Measurements from ENCODE around the gene TSPAN4. TPM values are rescaled to one million over a fixed set of nuclear protein-coding genes. Genes with fewer than 3 reads are reported as not detected.

TSPAN4 gene
- total and polyA plus RNA-seq, 3 experiments from 2014 or later: 4.4 to 9.4 (median 8.8) TPM

- peaks cover 4% of the 10 kb centered on the region for H3K36me3 ChIP-seq (ENCODE audit: insufficient read depth, low read length)
- Mint-ChIP-seq H3K4me1 (peaks cover 12 to 26% (median 14%) of the 10 kb centered on the region in 3 donors), H3K36me3 (peaks cover 0 to 18% (median 0%) of the 10 kb centered on the region in 3 donors), H3K27ac (peak overlapping the region; percentile 90 to 98 (median 95)), H3K9me3 (no peaks in the 10 kb centered on the region), H3K27me3 (no peaks in the 10 kb centered on the region), H3K4me3 (peak overlapping the region; percentile 91 to 94 (median 92))
- H3K9me3 ChIP-seq (ENCODE audit: low read length): no peaks in the 10 kb centered on the region
- CTCF ChIA-PET: interaction anchor here (0.8 to 1.3 kb wide), 3 partner anchors 15 to 242 kb away, joined by 3 read pairs; no protein-coding TSS in a partner anchor
- no peaks in the 10 kb centered on the region for H3K27me3 ChIP-seq (ENCODE audit: insufficient read depth, low read length, poor library complexity, severe bottlenecking)
- POLR2A ChIA-PET: interaction anchor here (0.6 to 2.5 kb wide), 6 partner anchors 12 to 283 kb away, joined by 3 to 8 read pairs (median 5); partner anchors contain the start of genes PNPLA2, RPLP2 and TALDO1
- peak overlapping the region; percentile 86 for H3K27ac ChIP-seq (ENCODE audit: low read depth, low read length)
- H3K4me3 ChIP-seq (ENCODE audit: low read length): peak overlapping the region; percentile 92
- H3K4me1 ChIP-seq (ENCODE audit: insufficient read depth, low read length): peaks cover 25% of the 10 kb centered on the region
- DNase-seq: no peak
Observed at GRCh38 chr11:796565-797295, 45.9 kb upstream of the TSPAN4 start.

- Histone ChIP-seq H3K4me3 (ENCODE audit: low read length) (peak overlapping the region; percentile 92), H3K36me3 (ENCODE audit: insufficient read depth, low read length) (peaks cover 4% of the 10 kb centered on the region), H3K9me3 (ENCODE audit: low read length) (no peaks in the 10 kb centered on the region), H3K27ac (ENCODE audit: low read depth, low read length) (peak overlapping the region; percentile 86), H3K4me1 (ENCODE audit: insufficient read depth, low read length) (peaks cover 25% of the 10 kb centered on the region), H3K27me3 (ENCODE audit: insufficient read depth, low read length, poor library complexity, severe bottlenecking) (no peaks in the 10 kb centered on the region)
- H3K36me3 Mint-ChIP-seq: peaks cover 0 to 14% (median 0%) of the 10 kb centered on the region in 3 donors
- CTCF ChIA-PET: interaction anchor here (1.3 kb wide), 1 partner anchor 71 kb away, joined by 3 read pairs; no protein-coding TSS in a partner anchor
- no peaks in the 10 kb centered on the region for H3K9me3 Mint-ChIP-seq
- peak; percentile 77 to 93 (median 81) for DNase-seq
- H3K27ac Mint-ChIP-seq: peak overlapping the region; percentile 87 to 98 (median 95)
- POLR2A ChIA-PET: interaction anchor here (0.6 to 2.5 kb wide), 5 partner anchors 11 to 284 kb away, joined by 3 to 8 read pairs (median 6); partner anchors contain the start of genes PNPLA2, RPLP2 and TALDO1
- no peaks in the 10 kb centered on the region for H3K27me3 Mint-ChIP-seq
- H3K4me1 Mint-ChIP-seq: peaks cover 12 to 26% (median 14%) of the 10 kb centered on the region in 3 donors
- peak overlapping the region; percentile 91 to 94 (median 92) for H3K4me3 Mint-ChIP-seq
Observed at GRCh38 chr11:797296-798092, 45.2 kb upstream of the TSPAN4 start.

GRCh38 chr11:798093-798713 lies 44.4 kb upstream of the TSPAN4 start, which contains the start of gene SLC25A22:
SLC25A22 (minus strand) TSS chr11:798281; CDS start chr11:795006, 3,275 bp downstream.
- H3K36me3 Mint-ChIP-seq: peaks cover 0 to 13% (median 0%) of the 10 kb centered on the region in 3 donors
- H3K4me3 Mint-ChIP-seq: peak within 1 kb of the TSS; percentile 91 to 94 (median 92)
- H3K4me1 ChIP-seq (ENCODE audit: insufficient read depth, low read length): peaks cover 25% of the 10 kb centered on the region
- H3K27me3 Mint-ChIP-seq: no peaks in the 10 kb centered on the region
- no peaks in the 10 kb centered on the region for H3K27me3 ChIP-seq (ENCODE audit: insufficient read depth, low read length, poor library complexity, severe bottlenecking)
- H3K9me3 Mint-ChIP-seq: no peaks in the 10 kb centered on the region
- peaks cover 12 to 26% (median 14%) of the 10 kb centered on the region in 3 donors for H3K4me1 Mint-ChIP-seq
- H3K36me3 ChIP-seq (ENCODE audit: insufficient read depth, low read length): peaks cover 4% of the 10 kb centered on the region
- ChIA-PET POLR2A (interaction anchor here (0.7 to 1.5 kb wide), 3 partner anchors 21 to 218 kb away, joined by 3 to 6 read pairs (median 4); partner anchors contain the start of genes PNPLA2 and TALDO1), CTCF (interaction anchor here (0.7 to 1.3 kb wide), 4 partner anchors 21 to 102 kb away, joined by 3 to 4 read pairs (median 4); partner anchors contain the start of genes PNPLA2 and TMEM80)
- H3K27ac ChIP-seq (ENCODE audit: low read depth, low read length): peak within 1 kb of the TSS; percentile 86
- H3K4me3 ChIP-seq (ENCODE audit: low read length): peak within 1 kb of the TSS; percentile 92
- peak within 1 kb of the TSS; percentile 87 to 98 (median 95) for H3K27ac Mint-ChIP-seq
- no peaks in the 10 kb centered on the region for H3K9me3 ChIP-seq (ENCODE audit: low read length)
- peak; percentile 76 to 88 (median 82) for DNase-seq

- H3K27ac Mint-ChIP-seq: peak overlapping the region in 1 of 8 donors; percentile 56
- no peak for DNase-seq
- H3K4me3 Mint-ChIP-seq: peak overlapping the region in 2 of 7 donors; percentile 66 to 74
- H3K27me3 Mint-ChIP-seq: no peaks in the 10 kb centered on the region
- peaks cover 0 to 4% (median 0%) of the 10 kb centered on the region in 3 donors for H3K36me3 Mint-ChIP-seq
- no peaks in the 10 kb centered on the region for H3K9me3 Mint-ChIP-seq
- peaks cover 12 to 28% (median 14%) of the 10 kb centered on the region in 3 donors for H3K4me1 Mint-ChIP-seq
- Histone ChIP-seq H3K4me1 (ENCODE audit: insufficient read depth, low read length) (peaks cover 34% of the 10 kb centered on the region), H3K27me3 (ENCODE audit: insufficient read depth, low read length, poor library complexity, severe bottlenecking) (no peaks in the 10 kb centered on the region), H3K27ac (ENCODE audit: low read depth, low read length) (no peak overlapping the region), H3K36me3 (ENCODE audit: insufficient read depth, low read length) (no peaks in the 10 kb centered on the region), H3K9me3 (ENCODE audit: low read length) (no peaks in the 10 kb centered on the region), H3K4me3 (ENCODE audit: low read length) (no peak overlapping the region)
- CTCF ChIA-PET: interaction anchor here (1.2 to 1.3 kb wide), 2 partner anchors 19 to 24 kb away, joined by 3 to 4 read pairs; partner anchors contain the start of gene PNPLA2
- POLR2A ChIA-PET: interaction anchor here (1.3 kb wide), 2 partner anchors 19 kb away, joined by 3 to 6 read pairs; partner anchors contain the start of gene PNPLA2
Observed at GRCh38 chr11:799641-800316, 42.9 kb upstream of the TSPAN4 start.

GRCh38 chr11:800473-800872 lies 42.2 kb upstream of the TSPAN4 start:
- peaks cover 13 to 30% (median 14%) of the 10 kb centered on the region in 3 donors for H3K4me1 Mint-ChIP-seq
- Histone ChIP-seq H3K27ac (ENCODE audit: low read depth, low read length) (no peak overlapping the region), H3K27me3 (ENCODE audit: insufficient read depth, low read length, poor library complexity, severe bottlenecking) (no peaks in the 10 kb centered on the region), H3K36me3 (ENCODE audit: insufficient read depth, low read length) (no peaks in the 10 kb centered on the region), H3K4me1 (ENCODE audit: insufficient read depth, low read length) (peaks cover 27% of the 10 kb centered on the region), H3K9me3 (ENCODE audit: low read length) (no peaks in the 10 kb centered on the region), H3K4me3 (ENCODE audit: low read length) (no peak overlapping the region)
- no peak for DNase-seq
- peak overlapping the region in 1 of 7 donors; percentile 74 for H3K4me3 Mint-ChIP-seq
- no peaks in the 10 kb centered on the region for H3K27me3 Mint-ChIP-seq
- H3K36me3 Mint-ChIP-seq: peaks cover 0 to 4% (median 0%) of the 10 kb centered on the region in 3 donors
- H3K9me3 Mint-ChIP-seq: no peaks in the 10 kb centered on the region
- peak overlapping the region in 1 of 8 donors; percentile 56 for H3K27ac Mint-ChIP-seq
- ChIA-PET CTCF (interaction anchor here (1.3 to 1.4 kb wide), 2 partner anchors 19 to 53 kb away, joined by 4 read pairs; partner anchors contain the start of genes PNPLA2 and TALDO1), POLR2A (interaction anchor here (1.3 kb wide), 1 partner anchor 18 kb away, joined by 3 read pairs; the partner anchor contains the start of gene PNPLA2)

GRCh38 chr11:801097-801780 lies 41.4 kb upstream of the TSPAN4 start:
- no peak overlapping the region for H3K27ac ChIP-seq (ENCODE audit: low read depth, low read length)
- H3K27me3 ChIP-seq (ENCODE audit: insufficient read depth, low read length, poor library complexity, severe bottlenecking): no peaks in the 10 kb centered on the region
- Mint-ChIP-seq H3K27me3 (no peaks in the 10 kb centered on the region), H3K4me3 (peak overlapping the region in 2 of 7 donors; percentile 11 to 68), H3K4me1 (peaks cover 9 to 27% (median 11%) of the 10 kb centered on the region in 3 donors), H3K36me3 (peaks cover 0 to 2% (median 0%) of the 10 kb centered on the region in 3 donors), H3K9me3 (no peaks in the 10 kb centered on the region), H3K27ac (peak overlapping the region in 1 of 8 donors; percentile 23)
- CTCF ChIA-PET: interaction anchor here (0.7 to 1.4 kb wide), 3 partner anchors 18 to 54 kb away, joined by 3 to 4 read pairs (median 4); partner anchors contain the start of genes PNPLA2 and TALDO1
- POLR2A ChIA-PET: interaction anchor here (1.3 kb wide), 1 partner anchor 18 kb away, joined by 3 read pairs; the partner anchor contains the start of gene PNPLA2
- H3K9me3 ChIP-seq (ENCODE audit: low read length): no peaks in the 10 kb centered on the region
- H3K4me1 ChIP-seq (ENCODE audit: insufficient read depth, low read length): peaks cover 22% of the 10 kb centered on the region
- no peaks in the 10 kb centered on the region for H3K36me3 ChIP-seq (ENCODE audit: insufficient read depth, low read length)
- no peak for DNase-seq
- H3K4me3 ChIP-seq (ENCODE audit: low read length): no peak overlapping the region

Data from CD8-positive, alpha-beta memory T cell (primary cell).